Measurements from ENCODE around the gene EXD3. TPM values are rescaled to one million over a fixed set of nuclear protein-coding genes. Genes with fewer than 3 reads are reported as not detected.

The EXD3 gene
- total RNA-seq, 6 experiments from 2014 or later = 6.4 to 10.6 (median 8.7) TPM

GRCh38 chr9:137359850-137360249, 63.1 kb downstream of the EXD3 start:
- Mint-ChIP-seq H3K27me3 (ENCODE audit: insufficient read depth) (peaks cover 11% of the 10 kb centered on the region), H3K4me3 (no peak overlapping the region), H3K4me1 (ENCODE audit: low read depth) (no peaks in the 10 kb centered on the region), H3K27ac (no peak overlapping the region), H3K36me3 (ENCODE audit: low read depth) (peaks cover 22% of the 10 kb centered on the region), H3K9me3 (peaks cover 36% of the 10 kb centered on the region)
- TF ChIP-seq CTCF (IDR thresholded peaks at IDR 0.05) = no peak
- DNase-seq = no peak

DNA sequence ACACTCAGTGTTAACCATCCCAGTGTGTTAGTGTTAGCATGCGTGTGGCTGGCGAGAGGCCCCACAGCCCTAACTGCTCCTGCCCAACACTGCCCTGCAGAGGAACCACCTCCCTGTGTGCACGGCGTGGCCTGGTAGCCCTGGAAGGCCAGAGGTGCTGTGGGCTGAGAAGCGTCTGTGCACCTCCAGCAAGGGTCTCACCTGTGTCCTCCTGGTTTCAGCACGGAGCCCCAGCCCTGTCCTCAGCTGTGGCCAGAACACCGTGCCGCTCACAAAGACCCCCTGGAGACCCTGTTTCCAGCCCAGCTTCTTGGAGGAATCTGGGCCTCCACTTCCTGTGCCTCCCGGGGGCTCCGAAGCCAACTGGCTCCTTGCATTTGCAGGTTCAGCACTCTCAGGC, 64.8 kb downstream of the EXD3 start:
- TF ChIP-seq CTCF (IDR thresholded peaks at IDR 0.05) = no peak
- Mint-ChIP-seq H3K27me3 (ENCODE audit: insufficient read depth) (peaks cover 11% of the 10 kb centered on the region), H3K36me3 (ENCODE audit: low read depth) (peaks cover 16% of the 10 kb centered on the region)

DNA sequence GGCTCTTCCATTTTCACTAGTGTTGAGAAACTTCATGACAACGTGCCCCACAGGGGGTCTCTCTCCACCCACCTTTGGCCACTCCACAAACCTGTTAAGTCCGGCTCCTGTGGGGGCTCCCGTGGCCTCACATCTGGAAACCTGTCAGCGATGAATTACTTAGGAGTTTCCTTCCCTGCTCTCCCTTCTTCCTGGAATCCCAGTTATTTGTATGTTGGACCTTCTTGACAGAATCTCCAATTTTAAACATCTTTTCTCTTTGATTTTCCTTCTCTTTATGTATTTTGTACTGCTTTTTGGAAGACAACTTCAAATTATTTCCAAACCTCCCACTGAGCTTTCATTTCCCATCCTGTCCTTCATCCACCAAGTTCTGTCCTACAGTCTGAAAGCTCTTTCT, 65.8 kb downstream of the EXD3 start:
- DNase-seq = no peak
- Mint-ChIP-seq H3K9me3 (peaks cover 30% of the 10 kb centered on the region), H3K36me3 (ENCODE audit: low read depth) (peaks cover 16% of the 10 kb centered on the region), H3K4me3 (no peak overlapping the region), H3K27me3 (ENCODE audit: insufficient read depth) (peaks cover 10% of the 10 kb centered on the region), H3K27ac (no peak overlapping the region), H3K4me1 (ENCODE audit: low read depth) (no peaks in the 10 kb centered on the region)
- no peak for TF ChIP-seq CTCF (IDR thresholded peaks at IDR 0.05)

More for the DNA sequence above, 64.8 kb downstream of the EXD3 start:
- Mint-ChIP-seq H3K27ac (no peak overlapping the region), H3K4me3 (no peak overlapping the region), H3K4me1 (ENCODE audit: low read depth) (no peaks in the 10 kb centered on the region), H3K9me3 (peaks cover 30% of the 10 kb centered on the region)
- no peak for DNase-seq

DNA sequence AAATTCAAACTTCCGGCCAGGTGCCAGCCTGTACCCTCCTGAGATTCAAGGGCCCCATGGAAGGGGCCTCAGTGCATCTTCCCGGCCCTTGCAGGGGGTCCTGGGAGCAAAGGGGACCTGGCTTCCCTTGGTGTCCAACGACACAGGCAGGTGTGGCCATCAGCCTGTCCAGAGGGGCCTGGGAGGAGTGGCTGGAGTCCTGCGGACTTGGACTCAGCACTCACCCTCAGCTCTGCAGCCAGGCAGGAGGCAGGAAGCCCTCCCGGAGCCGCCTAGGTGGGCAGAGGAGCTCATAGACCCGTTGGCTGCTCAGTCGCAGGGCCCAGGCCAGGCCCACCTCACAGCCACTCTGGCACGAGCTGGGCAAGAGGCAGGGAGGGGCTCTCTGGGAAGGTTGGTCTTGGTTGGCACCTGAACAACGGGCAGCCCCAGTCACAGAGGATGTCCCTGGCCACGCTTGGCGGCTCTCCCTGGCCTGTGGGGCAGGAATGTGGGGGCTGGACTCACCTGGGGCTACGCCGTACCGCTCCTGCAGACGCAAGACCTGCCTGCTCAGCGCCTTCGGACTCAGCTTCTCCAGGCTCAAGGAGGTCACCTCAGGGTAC, 67.1 kb downstream of the EXD3 start:
- no peak overlapping the region for H3K27ac Mint-ChIP-seq
- H3K9me3 Mint-ChIP-seq = peaks cover 30% of the 10 kb centered on the region
- peaks cover 16% of the 10 kb centered on the region for H3K36me3 Mint-ChIP-seq (ENCODE audit: low read depth)
- H3K27me3 Mint-ChIP-seq (ENCODE audit: insufficient read depth) = peaks cover 3% of the 10 kb centered on the region
- H3K4me3 Mint-ChIP-seq = no peak overlapping the region
- DNase-seq = no peak
- H3K4me1 Mint-ChIP-seq (ENCODE audit: low read depth) = no peaks in the 10 kb centered on the region
- no peak for TF ChIP-seq CTCF (IDR thresholded peaks at IDR 0.05)

DNA sequence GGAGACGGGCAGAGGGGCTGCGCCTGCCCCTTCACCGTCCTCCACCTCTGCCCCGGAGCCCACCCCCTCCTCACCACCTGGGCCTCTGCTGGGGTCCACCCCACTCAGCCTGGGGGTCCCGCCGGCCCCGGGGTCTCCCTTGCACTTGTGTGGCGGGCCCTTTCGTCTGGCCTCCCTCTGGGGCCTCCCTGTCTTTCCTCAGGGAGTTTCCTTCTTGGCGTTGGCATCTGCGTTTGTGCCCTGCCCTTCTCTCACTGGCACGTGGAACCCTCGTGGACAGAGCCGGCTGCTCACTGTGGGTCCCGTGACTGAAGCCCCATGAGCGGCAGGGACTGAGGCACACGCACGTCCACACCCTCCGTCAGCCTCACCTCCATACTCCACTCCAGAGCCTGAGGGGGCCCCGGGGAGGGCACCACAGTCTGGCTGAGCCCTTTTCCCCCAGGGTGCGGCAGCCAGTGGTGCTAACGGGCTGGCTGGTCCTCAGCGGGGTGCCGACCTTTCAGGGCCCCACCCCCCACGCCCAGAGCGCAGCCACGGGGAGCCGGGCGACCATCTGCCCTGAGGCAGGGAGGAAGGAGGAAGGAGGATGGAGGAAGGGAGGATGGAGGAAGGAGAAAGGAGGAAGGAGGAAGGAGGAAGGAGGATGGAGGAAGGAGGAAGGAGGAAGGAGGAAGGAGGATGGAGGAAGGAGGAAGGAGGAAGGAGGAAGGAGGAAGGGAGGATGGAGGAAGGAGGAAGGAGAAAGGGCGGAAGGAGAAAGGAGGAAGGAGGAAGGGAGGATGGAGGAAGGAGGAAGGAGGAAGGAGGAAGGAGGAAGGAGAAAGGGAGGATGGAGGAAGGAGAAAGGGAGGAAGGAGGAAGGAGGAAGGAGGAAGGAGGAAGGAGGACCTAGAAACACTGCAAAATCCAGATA, 67.9 kb downstream of the EXD3 start:
- Mint-ChIP-seq H3K27ac (no peak overlapping the region), H3K4me1 (ENCODE audit: low read depth) (no peaks in the 10 kb centered on the region), H3K9me3 (peaks cover 30% of the 10 kb centered on the region), H3K4me3 (no peak overlapping the region), H3K36me3 (ENCODE audit: low read depth) (peaks cover 16% of the 10 kb centered on the region), H3K27me3 (ENCODE audit: insufficient read depth) (peaks cover 3% of the 10 kb centered on the region; the same call in 1 of the 2 replicates)
- DNase-seq = no peak
- TF ChIP-seq CTCF (IDR thresholded peaks at IDR 0.05) = no peak
